Stimulated activated naive CD8-positive, alpha-beta T cell treated with anti-CD3 and anti-CD28 coated beads, Interleukin-15, Interleukin-2, amounts not matched to agents 100 ng/mL and 50 ng/mL, for 24 hours (primary cell): Measurements from ENCODE around the gene NPHP1.
"Not testable (repeated sequence)": the region's sequence is repeated elsewhere in the genome, so short reads cannot be mapped to it uniquely, and the experiment has no call there.

Experiments used
- H3K27ac Mint-ChIP-seq: one replicate; pipeline ENCODE4 v1.8.0; 2021; ENCODE audit warnings: mild to moderate bottlenecking, mixed read lengths
- H3K27me3 Mint-ChIP-seq: one replicate; pipeline ENCODE4 v1.8.0; 2021; ENCODE audit warnings: mixed read lengths
- H3K36me3 Mint-ChIP-seq: one replicate; pipeline ENCODE4 v1.8.0; 2021; ENCODE audit warnings: low read depth, mixed read lengths
- H3K4me1 Mint-ChIP-seq: one replicate; pipeline ENCODE4 v1.8.0; 2021; ENCODE audit warnings: low read depth, mixed read lengths
- H3K4me3 Mint-ChIP-seq: one replicate; pipeline ENCODE4 v1.8.0; 2021; ENCODE audit warnings: mild to moderate bottlenecking, mixed read lengths
- H3K9me3 Mint-ChIP-seq: one replicate; pipeline ENCODE4 v1.8.0; 2021; ENCODE audit warnings: mixed read lengths

Gene NPHP1

DNA sequence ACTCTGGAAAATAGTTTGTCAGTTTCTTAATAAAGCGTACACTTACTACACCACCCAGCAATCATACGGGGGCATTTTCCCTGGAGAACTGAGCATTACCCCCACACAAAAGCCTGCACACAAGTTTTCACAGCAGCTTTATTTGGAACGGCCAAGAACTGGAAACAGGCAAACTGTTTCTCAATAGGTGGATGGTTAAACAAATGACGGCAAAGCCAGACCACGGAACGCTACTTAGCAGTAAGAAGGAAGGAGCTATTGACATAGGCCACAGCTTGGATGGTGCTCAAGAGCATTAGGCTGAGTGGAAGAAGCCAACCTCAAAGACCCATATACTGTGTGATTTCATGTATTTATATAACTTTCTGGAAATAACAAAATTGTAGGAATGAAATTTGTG is 98.2 kb downstream of the NPHP1 start:
- Mint-ChIP-seq H3K9me3 (peaks cover 3% of the 10 kb centered on the region), H3K36me3 (no peaks in the 10 kb centered on the region), H3K4me1 (peaks cover 7% of the 10 kb centered on the region), H3K27ac (no peak overlapping the region), H3K27me3 (peaks cover 74% of the 10 kb centered on the region), H3K4me3 (no peak overlapping the region)

DNA sequence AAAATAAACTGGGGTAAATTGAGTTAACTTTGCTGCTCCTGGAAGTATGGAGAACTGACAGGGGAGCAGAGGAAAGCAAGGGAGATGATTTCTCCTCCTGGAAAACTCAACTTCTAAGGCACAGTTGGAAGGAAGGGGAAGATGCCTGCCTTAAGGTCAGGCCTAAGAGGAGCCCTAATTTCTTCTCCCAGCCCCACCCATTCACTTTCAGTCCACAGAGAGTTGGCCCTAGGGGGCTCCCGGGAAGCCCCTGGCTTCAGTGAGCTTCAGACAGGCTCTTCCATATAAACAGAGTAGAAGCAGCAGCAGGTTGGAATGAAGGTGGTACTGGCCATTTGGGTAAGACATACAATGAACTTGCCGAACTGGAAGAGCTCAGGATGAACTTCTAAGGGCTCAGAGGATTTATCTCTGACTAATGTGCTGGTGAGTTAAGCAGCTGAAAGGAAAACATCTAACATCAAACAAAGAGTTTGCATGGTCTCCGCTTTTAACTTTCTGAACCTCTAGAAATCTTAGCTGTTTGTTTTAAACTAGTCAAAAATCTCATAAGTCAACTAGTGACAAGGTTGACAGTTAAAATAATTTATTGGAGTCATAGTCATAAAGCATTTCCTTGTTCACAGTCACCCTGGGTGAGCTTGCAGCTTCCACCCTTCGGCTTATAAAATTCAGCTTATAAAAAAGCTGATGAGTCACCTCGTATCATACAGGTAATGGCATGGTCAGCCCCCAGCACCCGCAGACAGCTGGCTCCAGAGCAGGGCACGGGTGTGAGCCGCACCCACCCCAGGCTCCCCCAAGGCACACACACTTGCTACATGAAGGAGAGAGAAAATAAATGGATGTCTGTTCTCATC is 99.0 kb downstream of the NPHP1 start:
- H3K4me1 Mint-ChIP-seq = peaks cover 15% of the 10 kb centered on the region

DNA sequence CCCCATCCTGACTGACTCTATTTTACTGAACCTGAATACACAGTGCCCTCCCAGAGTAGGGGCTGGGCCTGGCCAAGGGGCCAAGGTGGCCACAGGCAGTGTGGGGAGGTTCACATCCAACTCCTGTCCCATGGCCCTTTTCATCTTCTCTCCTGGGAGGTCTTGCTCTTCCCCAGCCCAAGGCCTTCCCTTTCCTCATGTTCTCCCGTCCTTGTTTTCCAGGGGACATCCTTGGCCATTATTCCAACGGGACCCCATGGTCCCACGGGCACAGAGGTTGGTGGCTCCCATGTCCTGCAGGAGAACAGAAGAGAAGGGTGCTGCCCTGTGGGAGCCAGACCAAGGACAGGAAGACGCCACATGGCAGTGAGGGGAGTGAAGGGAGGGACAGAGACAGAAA is 99.6 kb downstream of the NPHP1 start:
- H3K4me1 Mint-ChIP-seq = peaks cover 15% of the 10 kb centered on the region
- no peaks in the 10 kb centered on the region for H3K36me3 Mint-ChIP-seq
- peaks cover 59% of the 10 kb centered on the region for H3K27me3 Mint-ChIP-seq
- no peak overlapping the region for H3K27ac Mint-ChIP-seq
- H3K4me3 Mint-ChIP-seq = no peak overlapping the region
- H3K9me3 Mint-ChIP-seq = peaks cover under 1% of the 10 kb centered on the region

More for the DNA sequence above, 99.0 kb downstream of the NPHP1 start:
- Mint-ChIP-seq H3K27me3 (peaks cover 66% of the 10 kb centered on the region), H3K4me3 (no peak overlapping the region), H3K9me3 (peaks cover 3% of the 10 kb centered on the region), H3K27ac (no peak overlapping the region), H3K36me3 (no peaks in the 10 kb centered on the region)

DNA sequence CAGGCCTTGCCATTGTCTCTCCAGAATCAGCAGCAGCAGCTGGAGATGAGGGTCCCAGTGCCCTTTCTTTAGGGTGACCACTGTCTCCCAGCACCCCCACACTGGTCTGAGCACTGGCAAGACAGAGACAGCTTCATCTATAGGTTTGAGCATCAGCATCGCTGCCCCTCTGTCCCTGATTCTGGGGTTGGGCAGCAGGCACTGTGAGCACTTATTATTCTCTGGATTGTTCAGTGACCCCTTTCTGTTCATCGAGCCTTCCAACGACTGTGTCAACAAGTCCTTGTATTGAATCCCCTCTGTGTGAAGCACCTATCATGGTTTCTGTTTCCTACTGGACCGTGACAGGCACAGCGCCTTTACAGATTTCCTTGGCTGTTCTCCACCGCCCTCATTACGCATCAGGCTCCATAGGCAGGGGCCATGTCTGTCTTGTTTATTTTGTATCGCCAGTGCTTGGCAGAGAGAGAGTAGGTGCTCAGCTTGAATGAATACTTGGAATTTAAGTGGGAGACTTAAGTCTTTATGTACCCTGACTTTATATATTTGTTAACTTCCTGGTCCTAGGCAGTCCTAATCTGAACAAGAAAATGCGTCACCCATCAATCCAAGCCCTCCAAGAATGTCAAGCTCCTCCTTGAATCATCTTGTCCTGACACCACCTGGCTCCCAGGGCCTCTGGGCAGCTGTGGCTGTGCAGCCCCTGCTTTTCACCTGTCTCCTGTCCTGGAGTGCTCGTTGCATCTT is 100.6 kb downstream of the NPHP1 start:
- peaks cover 15% of the 10 kb centered on the region for H3K4me1 Mint-ChIP-seq
- H3K27ac Mint-ChIP-seq = no peak overlapping the region
- H3K27me3 Mint-ChIP-seq = peaks cover 51% of the 10 kb centered on the region
- no peak overlapping the region for H3K4me3 Mint-ChIP-seq
- no peaks in the 10 kb centered on the region for H3K9me3 Mint-ChIP-seq
- no peaks in the 10 kb centered on the region for H3K36me3 Mint-ChIP-seq

DNA sequence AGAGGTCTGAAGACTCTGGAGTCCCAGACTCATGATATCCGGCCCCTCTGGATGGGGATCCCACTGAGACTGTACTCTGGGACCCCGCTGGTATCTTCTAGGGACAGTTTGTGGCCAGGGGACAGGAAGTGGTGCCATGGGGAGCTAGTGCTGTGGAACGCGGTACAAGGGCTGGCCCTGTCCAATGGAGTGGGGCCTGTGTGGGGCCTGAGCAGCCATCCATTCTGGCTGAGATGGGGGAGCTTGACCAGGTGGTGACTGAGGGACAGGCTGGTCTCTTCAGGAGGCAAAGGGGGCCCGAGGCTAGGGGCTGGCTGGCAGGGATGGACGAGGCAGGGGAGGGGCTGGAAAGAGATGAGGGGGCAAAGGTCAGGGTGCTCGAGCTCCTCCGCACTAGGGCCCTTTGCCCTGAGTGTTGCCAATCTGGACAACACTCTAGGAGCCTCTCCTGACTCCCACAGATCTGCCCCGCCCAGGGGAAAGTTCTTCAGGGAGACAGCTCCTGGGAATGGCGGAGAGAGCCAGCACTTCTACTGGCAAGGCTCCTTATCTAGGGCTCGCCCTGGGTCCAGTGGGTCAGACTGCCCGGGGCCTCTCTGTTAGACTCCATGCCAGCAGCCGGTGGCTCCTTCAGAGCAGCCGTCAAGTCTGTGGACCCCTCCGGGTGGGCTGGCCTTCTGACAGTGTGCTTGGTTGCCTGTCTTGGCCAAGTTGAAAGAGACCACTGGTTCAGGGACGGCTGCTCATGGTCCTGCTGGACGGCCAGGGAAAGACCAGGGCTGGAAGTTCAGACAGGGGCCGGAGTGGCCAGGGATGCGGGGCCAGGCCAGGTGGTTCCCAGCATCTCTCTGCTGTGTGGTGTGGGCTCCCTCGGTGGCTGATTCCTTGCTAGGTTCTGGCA is 101.5 kb downstream of the NPHP1 start:
- Mint-ChIP-seq H3K36me3 (no peaks in the 10 kb centered on the region), H3K27me3 (peaks cover 42% of the 10 kb centered on the region)

DNA sequence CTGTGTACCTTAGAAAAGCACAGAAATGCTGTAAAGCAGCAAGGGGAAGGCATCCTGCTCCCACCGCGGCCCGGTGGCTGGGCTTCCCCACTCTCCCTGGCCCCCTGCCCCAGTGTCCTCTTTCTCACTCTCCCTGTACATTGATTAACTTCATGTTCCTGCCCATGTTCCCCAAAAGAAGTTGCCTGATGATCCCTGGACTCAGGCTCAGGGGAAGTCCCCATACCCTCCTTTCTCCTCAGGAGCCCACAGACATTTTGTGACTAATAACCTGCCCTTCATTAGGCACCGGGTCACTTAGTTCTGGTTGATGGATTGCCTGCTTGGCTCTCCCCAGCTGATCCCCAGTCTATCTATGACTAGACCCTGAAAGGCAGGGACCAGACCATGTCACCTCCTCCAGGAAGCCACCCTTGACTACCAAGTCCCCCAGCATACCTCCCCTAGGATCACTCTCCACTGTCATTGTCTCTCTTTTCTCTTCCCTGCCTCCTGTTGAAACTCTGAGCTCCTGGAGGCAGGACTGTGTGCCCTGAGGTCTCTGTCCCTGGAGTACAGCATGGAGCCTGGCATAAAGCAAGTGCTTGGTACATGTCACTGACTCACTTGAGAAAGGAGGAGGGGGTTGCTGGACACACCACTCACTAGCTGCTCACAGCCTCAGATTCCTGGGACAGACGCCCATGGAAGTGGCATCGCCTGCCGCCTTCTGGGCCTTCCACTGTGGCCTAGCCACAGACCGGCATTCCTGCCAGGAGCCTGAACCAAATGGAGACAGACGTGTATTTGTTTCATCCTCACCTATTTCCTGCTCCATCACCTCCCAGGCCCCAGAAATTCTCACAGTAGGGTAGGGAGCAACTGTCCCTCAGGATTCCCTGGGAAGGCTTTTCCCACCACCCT is 102.7 kb downstream of the NPHP1 start:
- Mint-ChIP-seq H3K4me3 (no peak overlapping the region), H3K9me3 (no peaks in the 10 kb centered on the region), H3K27me3 (peaks cover 31% of the 10 kb centered on the region), H3K27ac (no peak overlapping the region), H3K4me1 (peaks cover 15% of the 10 kb centered on the region), H3K36me3 (no peaks in the 10 kb centered on the region)

More for the DNA sequence above, 101.5 kb downstream of the NPHP1 start:
- Mint-ChIP-seq H3K27ac (no peak overlapping the region), H3K4me3 (no peak overlapping the region), H3K4me1 (peaks cover 15% of the 10 kb centered on the region), H3K9me3 (no peaks in the 10 kb centered on the region)

DNA sequence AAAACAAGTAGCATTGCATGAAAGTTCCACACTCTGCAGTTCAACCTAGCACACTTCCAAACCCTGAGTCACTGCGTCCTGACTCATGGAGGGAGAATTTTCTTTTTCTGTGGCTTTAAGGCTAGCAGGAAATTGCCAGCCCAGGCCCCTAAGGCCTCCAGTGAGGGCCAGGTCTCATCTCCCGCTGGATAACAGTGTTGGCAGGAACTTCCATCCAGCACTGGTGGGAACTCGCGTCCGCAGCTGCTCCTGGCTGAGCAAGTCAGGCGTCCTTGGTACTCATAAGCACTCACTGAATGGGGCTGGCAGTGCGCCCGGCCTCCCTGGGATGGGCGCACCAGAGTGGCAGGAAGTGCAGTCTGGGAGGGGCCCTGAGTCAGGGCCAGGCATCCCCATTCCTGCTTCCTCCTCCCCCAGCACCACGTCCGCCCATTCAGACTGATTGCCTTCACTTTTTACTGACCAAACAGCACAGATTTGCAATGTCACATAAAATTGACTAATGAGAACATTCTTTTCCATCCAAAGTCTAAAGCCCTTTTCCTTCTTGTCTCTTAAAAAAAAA is 103.5 kb downstream of the NPHP1 start:
- H3K4me3 Mint-ChIP-seq = no peak overlapping the region
- peaks cover 15% of the 10 kb centered on the region for H3K4me1 Mint-ChIP-seq
- peak overlapping the region; percentile 5 for H3K27ac Mint-ChIP-seq

DNA sequence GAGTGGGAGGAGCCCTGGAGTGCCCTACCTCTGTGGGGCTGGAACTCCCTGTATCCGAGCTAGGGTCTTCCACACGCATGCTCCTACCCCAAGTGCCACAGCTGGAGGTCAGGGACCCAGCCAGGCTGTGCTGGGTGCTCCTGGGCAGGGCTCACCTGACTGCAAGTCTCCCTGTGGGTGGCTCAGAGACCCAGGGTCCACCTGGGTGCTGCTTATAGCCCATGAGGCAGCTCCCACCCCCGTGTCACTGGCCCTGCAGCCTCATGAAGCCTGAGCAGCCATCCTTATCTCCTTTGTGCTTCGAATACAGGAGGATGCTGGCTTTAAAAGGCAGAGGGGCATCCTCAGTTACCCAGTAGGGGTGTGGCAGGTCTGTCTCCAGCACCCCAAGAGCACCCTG is 103.9 kb downstream of the NPHP1 start:
- not testable (repeated sequence) for H3K27ac Mint-ChIP-seq, H3K9me3 Mint-ChIP-seq, H3K36me3 Mint-ChIP-seq, H3K4me3 Mint-ChIP-seq
- H3K27me3 Mint-ChIP-seq = peaks cover 22% of the 10 kb centered on the region
- peaks cover 15% of the 10 kb centered on the region for H3K4me1 Mint-ChIP-seq

More for the DNA sequence above, 103.5 kb downstream of the NPHP1 start:
- Mint-ChIP-seq H3K27me3 (peaks cover 26% of the 10 kb centered on the region), H3K36me3 (no peaks in the 10 kb centered on the region), H3K9me3 (no peaks in the 10 kb centered on the region)

DNA sequence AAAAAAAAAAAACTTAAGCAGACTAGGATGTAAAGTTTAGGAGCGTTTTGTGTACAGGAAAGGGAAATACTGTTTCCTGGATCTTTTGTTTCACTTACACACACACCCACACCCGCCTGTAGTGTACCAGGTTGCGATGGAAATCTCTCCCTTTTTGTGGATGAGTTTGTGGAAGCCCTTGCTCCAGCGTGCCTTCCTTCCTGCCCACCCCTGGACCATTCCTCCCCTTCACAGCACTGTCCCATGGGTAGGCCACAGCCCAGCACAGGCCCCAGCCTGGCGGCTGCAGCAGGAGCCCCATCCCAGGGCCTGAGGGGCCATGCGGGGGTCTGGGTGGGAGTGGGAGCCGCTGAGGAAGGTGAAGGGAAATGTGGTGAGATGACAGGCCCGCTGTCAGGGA is 104.3 kb downstream of the NPHP1 start:
- Mint-ChIP-seq H3K9me3 (no peaks in the 10 kb centered on the region), H3K27ac (no peak overlapping the region), H3K4me3 (no peak overlapping the region), H3K4me1 (peaks cover 15% of the 10 kb centered on the region), H3K36me3 (no peaks in the 10 kb centered on the region), H3K27me3 (peaks cover 22% of the 10 kb centered on the region)

DNA sequence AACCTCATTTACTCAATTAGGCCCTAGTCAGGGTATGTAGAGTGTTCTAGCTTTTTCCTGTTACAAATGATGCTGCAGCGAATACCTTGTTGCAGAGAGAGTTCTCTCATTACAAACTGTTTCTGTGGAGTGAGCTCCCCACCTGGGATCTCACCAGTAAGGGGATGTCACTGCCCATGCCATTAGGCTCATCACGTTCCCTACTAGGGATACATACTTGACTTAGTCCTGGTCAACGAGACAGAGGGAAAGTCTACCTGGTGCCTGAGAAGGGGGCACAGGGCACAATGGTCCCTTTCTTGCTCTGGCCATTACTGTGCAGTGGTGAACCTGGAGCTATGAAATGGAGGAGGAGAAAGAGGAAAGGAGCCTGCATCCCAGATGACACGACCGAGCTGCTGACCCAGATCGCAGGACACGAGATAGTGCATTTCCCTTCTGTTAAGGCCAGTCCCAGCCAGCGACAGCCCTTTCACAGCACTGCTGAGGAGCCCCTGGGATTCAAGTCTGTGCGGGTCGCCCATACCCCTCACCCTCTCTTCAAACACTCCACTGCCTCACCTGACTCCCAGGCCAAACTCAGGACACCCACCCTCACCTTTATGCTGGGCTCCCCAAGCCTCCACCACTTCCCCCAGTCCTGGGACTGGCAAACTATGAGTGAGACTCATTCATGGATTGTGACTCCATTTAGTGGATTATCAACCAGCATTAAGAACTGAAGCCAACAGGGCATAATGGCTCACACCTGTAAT is 105.2 kb downstream of the NPHP1 start:
- H3K4me3 Mint-ChIP-seq = no peak overlapping the region
- H3K9me3 Mint-ChIP-seq = no peaks in the 10 kb centered on the region
- H3K4me1 Mint-ChIP-seq = peaks cover 15% of the 10 kb centered on the region
- no peak overlapping the region for H3K27ac Mint-ChIP-seq
- no peaks in the 10 kb centered on the region for H3K36me3 Mint-ChIP-seq
- peaks cover 15% of the 10 kb centered on the region for H3K27me3 Mint-ChIP-seq

DNA sequence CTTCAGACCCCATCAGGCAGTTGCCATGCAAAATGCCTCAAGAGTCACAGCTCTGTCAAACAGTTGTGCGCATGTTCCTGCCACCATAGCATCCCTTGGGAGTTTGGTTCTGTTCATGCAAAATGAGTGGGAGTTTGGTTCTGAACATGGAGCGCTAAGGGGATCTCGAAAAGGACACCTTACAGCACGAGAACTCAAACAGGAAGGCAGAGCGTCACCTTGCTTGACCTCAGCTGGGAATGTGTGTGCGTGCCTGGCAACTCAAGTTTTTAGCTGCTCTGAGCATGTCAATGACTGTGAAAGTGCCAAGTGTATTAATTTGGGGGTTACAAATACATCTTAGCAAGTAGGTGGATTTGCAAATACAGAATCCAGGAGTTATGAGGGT is 105.8 kb downstream of the NPHP1 start:
- Mint-ChIP-seq H3K4me3 (no peak overlapping the region), H3K9me3 (no peaks in the 10 kb centered on the region), H3K27ac (no peak overlapping the region), H3K36me3 (no peaks in the 10 kb centered on the region), H3K4me1 (peaks cover 15% of the 10 kb centered on the region), H3K27me3 (peaks cover 9% of the 10 kb centered on the region)

DNA sequence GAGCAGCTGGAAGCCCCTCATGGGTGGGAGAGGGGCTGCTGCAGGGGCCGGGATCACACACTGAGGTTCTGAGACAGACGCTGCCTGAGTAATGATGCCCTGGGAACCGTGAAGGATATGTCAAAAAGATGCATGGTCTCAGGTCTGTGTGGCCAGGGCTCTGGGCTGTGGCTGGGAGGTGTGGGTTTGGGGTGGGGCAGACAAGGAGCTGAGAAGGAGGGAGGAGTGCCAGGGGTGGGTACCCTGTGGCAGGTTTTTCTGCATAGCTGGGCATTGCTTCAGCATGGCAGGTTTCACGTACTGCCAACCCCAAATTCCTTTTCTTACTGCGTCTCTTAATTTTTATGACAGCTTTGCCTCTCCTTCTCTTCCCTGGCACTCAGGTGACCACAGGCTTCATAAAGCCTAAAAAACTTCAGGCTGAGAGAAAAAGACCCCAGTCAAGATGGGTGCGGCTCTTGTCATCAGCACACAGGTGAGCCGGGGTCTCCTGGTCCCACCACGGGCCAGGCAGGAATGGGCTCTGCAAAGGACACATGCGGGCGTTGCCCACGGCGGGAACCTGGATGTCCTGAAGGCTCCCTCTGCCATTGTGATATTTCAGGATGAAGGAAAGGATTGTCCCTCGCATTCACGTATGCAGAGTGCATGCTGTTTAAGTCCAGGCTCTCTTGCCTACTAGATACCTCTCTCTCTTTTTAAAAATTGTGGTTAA is 107.2 kb downstream of the NPHP1 start:
- Mint-ChIP-seq H3K27ac (no peak overlapping the region), H3K27me3 (peaks cover 4% of the 10 kb centered on the region), H3K4me1 (peaks cover 15% of the 10 kb centered on the region), H3K9me3 (no peaks in the 10 kb centered on the region), H3K36me3 (no peaks in the 10 kb centered on the region), H3K4me3 (no peak overlapping the region)
